GM18517 (cell line): ENCODE results near the gene MEOX1.

Experiments
- ATAC-seq: cut with Tn5 transposase; IDR thresholded peaks from one replicate; pipeline ENCODE4 v1.9.1; 2021; ENCODE audit warnings: mild to moderate bottlenecking, moderate library complexity; ENCODE audit not compliant: unreplicated experiment

The MEOX1 gene

GRCh38 chr17:43658900-43659299, 2.8 kb downstream of the MEOX1 start:
- ATAC-seq = no peak

GRCh38 chr17:43655693-43656255, 5.9 kb downstream of the MEOX1 start:
- no peak for ATAC-seq

- ATAC-seq = no peak
Measured at GRCh38 chr17:43652124-43652480, 9.6 kb downstream of the MEOX1 start.

- ATAC-seq = no peak
Measured at GRCh38 chr17:43650471-43650870, 11.3 kb downstream of the MEOX1 start.

- no peak for ATAC-seq
Measured at GRCh38 chr17:43648916-43649315, 12.8 kb downstream of the MEOX1 start.

GRCh38 chr17:43645765-43646481, 15.8 kb downstream of the MEOX1 start:
- ATAC-seq = no peak

GRCh38 chr17:43645450-43645764, 16.3 kb downstream of the MEOX1 start:
- ATAC-seq = no peak

GRCh38 chr17:43644081-43644480, 17.6 kb downstream of the MEOX1 start:
- no peak for ATAC-seq

GRCh38 chr17:43641416-43641815, 20.3 kb downstream of the MEOX1 start:
- no peak for ATAC-seq

GRCh38 chr17:43640491-43641252, 21.1 kb downstream of the MEOX1 start:
- no peak for ATAC-seq

GRCh38 chr17:43637563-43638323, 24.0 kb downstream of the MEOX1 start:
- ATAC-seq = no peak

- no peak for ATAC-seq
Measured at GRCh38 chr17:43636426-43636825, 25.3 kb downstream of the MEOX1 start.

- ATAC-seq = no peak
Measured at GRCh38 chr17:43634591-43635125, 27.1 kb downstream of the MEOX1 start.

GRCh38 chr17:43632221-43632620, 29.5 kb downstream of the MEOX1 start:
- no peak for ATAC-seq

GRCh38 chr17:43631429-43631828, 30.3 kb downstream of the MEOX1 start:
- no peak for ATAC-seq

- ATAC-seq = no peak
Measured at GRCh38 chr17:43628089-43628650, 33.6 kb downstream of the MEOX1 start.

GRCh38 chr17:43627653-43628052, 34.1 kb downstream of the MEOX1 start:
- no peak for ATAC-seq

GRCh38 chr17:43626023-43626422, 35.7 kb downstream of the MEOX1 start:
- no peak for ATAC-seq

GRCh38 chr17:43625606-43626005, 36.1 kb downstream of the MEOX1 start:
- ATAC-seq = no peak

GRCh38 chr17:43620581-43620980, 41.1 kb downstream of the MEOX1 start:
- ATAC-seq = no peak

- no peak for ATAC-seq
Measured at GRCh38 chr17:43620147-43620546, 41.6 kb downstream of the MEOX1 start.
